ENCODE measurements around the gene SLC2A10.

The SLC2A10 gene

GRCh38 chr20:46682063-46682821 is 27.2 kb upstream of the SLC2A10 start:
- DNase-seq = no peak

DNA sequence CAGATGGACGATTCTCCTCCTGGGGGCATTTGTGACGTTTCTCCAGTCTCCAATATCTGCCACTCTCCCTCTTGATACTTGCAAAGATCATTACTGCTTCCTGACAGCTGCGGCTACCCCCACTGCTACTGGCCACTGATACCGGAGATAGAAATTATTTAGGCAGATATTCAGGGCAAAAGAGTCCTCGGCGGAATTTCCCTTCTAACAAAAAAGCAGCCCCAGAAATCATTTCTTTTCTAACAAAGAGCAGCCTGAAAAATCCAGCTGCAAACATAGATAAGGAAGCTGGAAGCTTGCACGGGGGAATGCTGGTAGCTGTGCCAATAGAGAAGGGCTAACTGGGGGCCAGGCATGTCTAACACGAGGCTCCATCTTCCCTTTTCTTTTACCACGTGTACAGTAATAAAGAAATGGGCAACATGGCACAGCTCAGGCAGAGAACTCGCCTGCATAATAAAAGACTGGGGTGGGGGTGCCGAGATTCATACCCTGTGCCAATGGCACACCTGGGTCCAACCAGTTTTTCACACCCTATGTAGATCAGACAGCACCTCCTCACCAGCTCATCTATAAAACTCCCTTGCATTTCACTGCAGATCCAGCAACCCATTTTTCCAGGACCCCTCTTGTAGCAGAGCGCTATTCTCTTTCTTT is 26.3 kb upstream of the SLC2A10 start:
- no peak for DNase-seq

DNA sequence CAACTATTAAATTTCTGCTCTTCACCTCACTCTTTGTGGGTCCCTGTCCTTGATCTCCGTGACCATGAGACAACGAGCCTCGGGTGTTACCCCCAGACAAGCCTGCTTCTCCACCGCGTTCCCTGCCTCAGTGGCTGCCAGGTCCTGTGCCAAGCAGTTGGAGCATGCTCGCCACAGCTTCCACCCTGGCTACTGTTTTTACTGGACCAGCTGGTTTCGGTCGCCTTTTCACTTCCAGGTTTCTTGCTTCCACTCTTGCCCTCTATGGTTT is 25.8 kb upstream of the SLC2A10 start:
- no peak for DNase-seq

DNA sequence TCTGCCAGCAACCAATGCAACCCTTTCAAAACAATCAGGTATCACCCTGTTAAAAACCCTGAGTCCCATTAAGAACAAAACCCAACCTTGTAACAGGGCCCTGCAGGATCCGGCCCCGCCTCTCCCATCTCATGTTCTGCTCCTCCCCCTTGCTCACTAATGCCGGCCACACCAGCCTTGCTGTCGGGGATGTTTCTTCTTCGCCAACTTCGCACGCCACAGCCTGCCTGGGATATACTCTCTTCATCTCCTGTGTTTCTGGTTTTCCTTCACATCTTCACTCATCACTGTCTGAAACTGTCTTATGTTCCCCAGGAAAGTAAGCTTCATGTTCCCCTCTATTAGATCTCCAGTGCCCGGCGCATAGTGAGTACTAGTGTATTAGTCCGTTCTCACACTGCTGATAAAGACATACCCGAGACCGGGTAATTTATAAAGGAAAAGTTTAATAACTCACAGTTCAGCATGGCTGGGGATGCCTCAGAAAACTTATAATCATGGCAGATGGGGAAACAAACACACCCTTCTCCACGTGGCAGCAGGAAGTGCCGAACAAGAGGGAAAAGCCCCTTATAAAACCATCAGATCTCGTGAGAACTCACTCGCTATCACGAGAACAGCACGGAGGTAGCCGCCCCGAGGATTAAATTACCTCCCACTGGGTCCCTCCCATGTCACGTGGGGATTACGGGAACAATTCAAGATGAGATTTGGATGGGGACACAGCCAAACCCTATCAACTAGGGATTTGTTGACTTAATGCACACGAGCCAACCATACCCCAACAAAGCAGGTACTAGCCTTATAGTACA is 25.3 kb upstream of the SLC2A10 start:
- no peak for DNase-seq

GRCh38 chr20:46688151-46689081 is 21.0 kb upstream of the SLC2A10 start:
- no peak for DNase-seq

DNA sequence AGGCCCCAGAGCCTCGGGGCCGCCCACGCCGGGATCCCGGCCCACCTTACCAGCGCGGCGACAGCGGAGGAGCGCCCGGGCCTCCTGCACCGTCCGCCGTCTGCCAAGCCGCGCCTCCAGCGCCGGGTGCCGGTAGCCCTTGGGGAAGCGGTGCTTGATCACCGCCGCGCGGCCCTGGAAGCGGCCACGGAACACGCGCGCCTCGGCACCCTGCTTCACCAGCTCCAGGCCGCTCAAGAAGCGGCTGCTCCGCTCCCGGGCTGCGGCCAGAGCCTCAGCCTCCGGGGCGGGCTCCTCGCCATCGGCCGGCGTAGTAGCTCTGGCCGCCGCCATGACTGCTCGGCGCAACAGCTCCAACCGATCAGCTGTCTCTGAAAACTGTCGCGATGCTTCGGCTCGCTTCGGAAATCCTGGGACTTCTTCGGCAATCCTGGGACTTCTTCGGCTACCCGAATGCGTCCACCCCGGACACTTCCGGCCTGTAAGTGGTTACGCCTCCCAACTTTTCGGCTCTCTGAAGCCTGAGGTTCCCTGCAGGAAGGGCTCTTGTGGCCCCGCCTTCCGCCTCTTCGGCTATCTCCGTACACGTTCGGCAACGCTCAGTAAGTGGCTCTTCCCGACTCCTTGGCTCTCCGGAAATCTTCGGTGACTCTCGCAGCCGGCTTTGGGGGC is 20.2 kb upstream of the SLC2A10 start, which contains the start of gene TP53RK:
TSS of gene TP53RK (minus strand) at position 363 of the 672 bp plus-strand sequence. CDS start at position 333, 30 bp downstream.
- DNase-seq = peak; percentile 63

DNA sequence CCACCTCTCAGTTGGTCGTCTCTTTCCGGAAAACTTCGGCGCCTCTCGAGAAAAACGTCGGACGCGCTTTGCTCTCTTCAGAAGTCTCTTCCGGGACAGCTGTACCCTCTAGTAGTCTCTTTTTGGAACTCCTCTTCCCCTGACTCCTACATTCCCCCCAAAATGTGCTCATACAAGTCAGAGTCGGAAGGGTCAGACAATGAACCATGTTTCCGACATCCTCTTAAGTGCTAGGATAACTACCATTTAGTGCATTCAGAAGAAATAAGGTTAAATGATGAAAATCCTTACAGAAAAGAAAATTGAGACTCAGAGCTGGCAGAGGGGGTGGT is 19.7 kb upstream of the SLC2A10 start:
- DNase-seq = no peak

GRCh38 chr20:46690219-46691106 is 19.0 kb upstream of the SLC2A10 start:
- no peak for DNase-seq

DNA sequence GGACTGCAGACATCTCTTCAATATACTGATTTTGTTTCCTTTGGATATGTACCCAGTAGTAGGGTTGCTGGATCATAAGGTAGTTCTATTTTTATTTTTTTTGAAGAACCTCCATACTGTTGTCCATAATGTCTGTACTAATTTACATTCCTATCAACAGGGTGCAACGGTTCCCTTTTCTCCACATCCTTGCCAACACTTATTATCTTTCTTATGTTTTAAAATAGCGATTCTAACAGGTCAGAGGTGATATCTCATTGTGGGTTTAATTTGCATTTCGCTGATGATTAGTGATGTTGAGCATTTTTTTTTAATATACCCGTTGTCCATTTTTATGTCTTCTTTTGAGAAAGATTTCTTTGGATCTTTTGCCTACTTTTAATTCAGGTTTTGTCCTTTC is 18.3 kb upstream of the SLC2A10 start:
- DNase-seq = no peak

- no peak for DNase-seq
Observed at GRCh38 chr20:46694484-46694883, 15.0 kb upstream of the SLC2A10 start.

- DNase-seq = peak; percentile 53
Observed at GRCh38 chr20:46695892-46696291, 13.6 kb upstream of the SLC2A10 start.

- no peak for DNase-seq
Observed at GRCh38 chr20:46696791-46697279, 12.6 kb upstream of the SLC2A10 start.

- DNase-seq = no peak
Observed at GRCh38 chr20:46698788-46699187, 10.7 kb upstream of the SLC2A10 start.

GRCh38 chr20:46699651-46700359 is 9.6 kb upstream of the SLC2A10 start:
- no peak for DNase-seq

DNA sequence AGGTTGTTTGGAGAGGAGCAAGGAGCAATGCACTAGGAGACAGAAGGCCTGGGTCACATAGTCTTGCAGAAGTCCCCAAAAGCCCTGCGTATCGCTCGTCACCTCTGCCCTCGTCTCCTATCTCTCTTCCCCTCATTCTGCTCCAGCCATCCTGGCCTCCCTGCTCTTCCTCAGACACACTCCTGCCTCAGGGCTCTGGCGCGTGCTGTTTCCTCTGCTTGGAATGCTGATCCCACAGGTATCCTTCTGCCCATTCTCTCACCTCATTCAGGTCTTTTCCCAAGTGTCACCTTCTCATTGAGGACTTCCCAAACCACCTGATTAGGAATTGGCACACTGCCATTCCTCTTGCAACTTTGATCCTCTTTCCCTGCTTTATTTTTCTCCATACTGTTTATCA is 9.0 kb upstream of the SLC2A10 start:
- DNase-seq = no peak

- DNase-seq = no peak
Observed at GRCh38 chr20:46701057-46701456, 8.4 kb upstream of the SLC2A10 start.

DNA sequence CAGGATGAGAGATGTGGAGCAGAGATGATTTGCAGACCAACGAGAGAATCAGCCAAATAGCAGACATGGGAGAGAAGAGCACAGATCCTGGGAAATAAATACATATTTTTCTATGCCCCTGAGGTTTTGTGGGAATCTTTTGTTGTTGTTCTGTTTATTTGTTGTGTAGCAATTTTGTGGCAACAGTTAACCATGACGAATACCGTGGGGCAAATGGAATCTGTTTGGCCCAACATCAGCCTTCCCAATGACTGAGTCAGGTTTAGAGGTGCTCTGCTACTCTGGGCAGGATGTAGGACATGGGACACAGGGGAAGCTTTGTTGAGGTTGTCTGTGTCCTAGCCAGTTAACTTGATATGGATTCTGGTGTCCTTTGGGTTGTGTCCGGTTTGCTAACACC is 7.9 kb upstream of the SLC2A10 start:
- no peak for DNase-seq

DNA sequence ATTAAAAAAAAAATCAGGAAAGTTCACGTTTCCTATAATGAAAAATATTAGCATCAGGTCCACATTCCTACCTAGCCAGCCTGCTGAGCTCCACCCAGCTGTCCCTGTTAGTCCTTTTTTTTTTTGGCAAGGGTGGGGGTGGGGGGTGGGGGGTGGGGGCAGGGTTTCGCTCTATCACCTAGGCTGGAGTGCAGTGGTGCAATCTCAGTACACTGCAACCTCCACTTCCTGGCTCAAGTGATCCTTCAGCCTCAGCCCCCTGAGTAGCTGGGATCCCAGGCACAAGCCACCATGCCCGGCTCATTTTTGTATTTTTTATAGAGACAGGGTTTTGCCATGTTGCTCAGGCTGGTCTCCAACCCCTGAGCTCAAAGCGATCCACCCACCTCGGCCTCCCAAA is 7.5 kb upstream of the SLC2A10 start:
- DNase-seq = no peak

DNA sequence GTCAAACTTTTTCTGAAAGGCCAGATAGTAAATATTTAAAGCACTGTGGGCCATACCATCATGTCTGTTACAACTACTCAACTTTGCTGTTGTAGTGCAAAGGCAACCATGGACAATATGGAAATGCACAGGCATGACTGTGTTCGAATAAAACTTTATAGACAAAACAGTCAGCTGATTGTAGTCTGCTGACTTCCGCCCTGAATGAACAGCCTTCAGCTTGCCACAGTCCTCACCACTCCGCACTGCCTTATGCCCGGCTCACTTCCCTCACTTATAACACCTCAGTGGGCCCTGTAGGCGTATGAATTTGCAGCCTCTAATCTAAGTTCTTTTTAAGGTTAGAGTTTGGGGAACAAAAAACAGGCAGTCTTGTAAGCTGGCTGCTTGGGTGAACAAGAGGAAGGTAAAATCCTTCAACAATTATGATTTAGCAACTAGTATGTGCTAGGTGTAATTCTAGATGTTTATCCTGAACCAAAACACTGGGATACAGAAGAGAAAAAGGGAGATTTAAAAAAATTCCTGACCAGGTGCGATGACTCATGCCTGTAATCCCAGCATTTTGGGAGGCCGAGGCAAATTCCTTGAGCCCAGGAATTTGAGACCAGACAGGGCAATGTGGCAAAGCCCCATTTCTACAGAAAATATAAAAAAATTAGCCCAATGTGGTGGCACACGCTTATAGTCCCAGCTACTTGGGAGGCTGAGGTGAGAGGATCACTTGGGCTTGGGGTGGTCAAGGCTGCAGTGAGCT is 6.8 kb upstream of the SLC2A10 start:
- DNase-seq = no peak

GRCh38 chr20:46703435-46703834 is 6.0 kb upstream of the SLC2A10 start:
- no peak for DNase-seq
